Loucy (cell line): ENCODE results near the gene PDCD4.

Source experiments
- H2AFZ ChIP-seq: fragments of 200-600 bp; sonication (generic); 2 replicates; pipeline ENCODE4 v1.6.0; 2016; ENCODE audit warnings: antibody characterized with exemption, mild to moderate bottlenecking, low read length, moderate library complexity
- H3F3A ChIP-seq: fragments of 200-600 bp; 2 replicates; pipeline ENCODE4 v1.6.0; 2016; ENCODE audit warnings: antibody characterized with exemption, low read depth, mild to moderate bottlenecking
- H3K27me3 ChIP-seq: fragments of 200-600 bp; sonication (generic); 2 replicates; pipeline ENCODE4 v1.6.1; 2014; ENCODE audit warnings: low read length, mild to moderate bottlenecking; ENCODE audit not compliant: insufficient read depth, poor library complexity, severe bottlenecking
- H3K36me3 ChIP-seq: fragments of 200-600 bp; sonication (generic); 2 replicates; pipeline ENCODE4 v1.6.1; 2016; ENCODE audit warnings: low read length; ENCODE audit not compliant: insufficient read depth
- H3K4me1 ChIP-seq: fragments of 200-600 bp; sonication (generic); 2 replicates; pipeline ENCODE4 v1.5.1; 2014; ENCODE audit warnings: low read length, mild to moderate bottlenecking; ENCODE audit not compliant: insufficient read depth, poor library complexity, severe bottlenecking
- H3K4me2 ChIP-seq: fragments of 200-600 bp; sonication (generic); 2 replicates; pipeline ENCODE4 v1.6.0; 2014; ENCODE audit warnings: antibody characterized with exemption, low read length, low read depth, mild to moderate bottlenecking; ENCODE audit not compliant: poor library complexity, severe bottlenecking
- H3K4me3 ChIP-seq: fragments of 200-600 bp; sonication (generic); 2 replicates; pipeline ENCODE4 v1.5.1; 2014; ENCODE audit warnings: low read length, mild to moderate bottlenecking, mixed read lengths; ENCODE audit not compliant: poor library complexity, severe bottlenecking
- H3K79me2 ChIP-seq: fragments of 200-600 bp; sonication (generic); 2 replicates; pipeline ENCODE4 v1.6.1; 2014; ENCODE audit warnings: low read length; ENCODE audit not compliant: insufficient read depth
- H3K9ac ChIP-seq: fragments of 200-600 bp; sonication (generic); 2 replicates; pipeline ENCODE4 v1.6.0; 2014; ENCODE audit warnings: mild to moderate bottlenecking, low read depth, low read length, moderate library complexity; ENCODE audit not compliant: poor library complexity, severe bottlenecking
- H3K9me2 ChIP-seq: fragments of 200-600 bp; sonication (generic); replicated peaks from 2 replicates; pipeline ENCODE4 v1.6.1; 2016; ENCODE audit warnings: low read depth, low read length, mixed read lengths
- H3K9me3 ChIP-seq: fragments of 200-600 bp; sonication (generic); 2 replicates; pipeline ENCODE4 v1.6.1; 2014; ENCODE audit warnings: mild to moderate bottlenecking, antibody characterized with exemption, low read length, low read depth; ENCODE audit not compliant: insufficient read depth
- H4K20me1 ChIP-seq: fragments of 200-600 bp; sonication (generic); 2 replicates; pipeline ENCODE4 v1.6.0; 2014; ENCODE audit warnings: antibody characterized with exemption, low read length, mild to moderate bottlenecking; ENCODE audit not compliant: insufficient read depth, poor library complexity, severe bottlenecking
- EZH2phosphoT487 ChIP-seq: fragments of 200-600 bp; IDR thresholded peaks from 2 replicates; pipeline ENCODE4 v1.6.1; 2018; ENCODE audit warnings: antibody characterized with exemption, mild to moderate bottlenecking, moderate library complexity, borderline replicate concordance
- TF ChIP-seq, protein P1 (sequence below): fragments of 200-600 bp; sonication (generic); conservative IDR thresholded peaks from 2 replicates; pipeline ENCODE4 v1.5.1; 2014; ENCODE audit warnings: mild to moderate bottlenecking, antibody characterized with exemption, low read length

Gene PDCD4

GRCh38 chr10:110872145-110872983, 636 bp downstream of the PDCD4 start:
- Histone ChIP-seq H3K9me2 (no peaks in the 10 kb centered on the region), H3K79me2 (peaks cover 76% of the 10 kb centered on the region), H4K20me1 (peaks cover 39% of the 10 kb centered on the region), H3F3A (peaks cover 3% of the 10 kb centered on the region; the same call in 1 of the 2 replicates), H3K4me1 (peaks cover 79% of the 10 kb centered on the region), H3K27me3 (no peaks in the 10 kb centered on the region), H3K9me3 (no peaks in the 10 kb centered on the region), H3K9ac (peak overlapping the region; percentile 90), H3K4me3 (peak overlapping the region; percentile 93), H3K4me2 (peak overlapping the region; percentile 99), H2AFZ (peak overlapping the region; percentile 85), H3K36me3 (no peaks in the 10 kb centered on the region; the same call in 1 of the 2 replicates)
- TF ChIP-seq EZH2phosphoT487 = no peak
- TF ChIP-seq, protein P1, sequence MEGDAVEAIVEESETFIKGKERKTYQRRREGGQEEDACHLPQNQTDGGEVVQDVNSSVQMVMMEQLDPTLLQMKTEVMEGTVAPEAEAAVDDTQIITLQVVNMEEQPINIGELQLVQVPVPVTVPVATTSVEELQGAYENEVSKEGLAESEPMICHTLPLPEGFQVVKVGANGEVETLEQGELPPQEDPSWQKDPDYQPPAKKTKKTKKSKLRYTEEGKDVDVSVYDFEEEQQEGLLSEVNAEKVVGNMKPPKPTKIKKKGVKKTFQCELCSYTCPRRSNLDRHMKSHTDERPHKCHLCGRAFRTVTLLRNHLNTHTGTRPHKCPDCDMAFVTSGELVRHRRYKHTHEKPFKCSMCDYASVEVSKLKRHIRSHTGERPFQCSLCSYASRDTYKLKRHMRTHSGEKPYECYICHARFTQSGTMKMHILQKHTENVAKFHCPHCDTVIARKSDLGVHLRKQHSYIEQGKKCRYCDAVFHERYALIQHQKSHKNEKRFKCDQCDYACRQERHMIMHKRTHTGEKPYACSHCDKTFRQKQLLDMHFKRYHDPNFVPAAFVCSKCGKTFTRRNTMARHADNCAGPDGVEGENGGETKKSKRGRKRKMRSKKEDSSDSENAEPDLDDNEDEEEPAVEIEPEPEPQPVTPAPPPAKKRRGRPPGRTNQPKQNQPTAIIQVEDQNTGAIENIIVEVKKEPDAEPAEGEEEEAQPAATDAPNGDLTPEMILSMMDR = peak; percentile 26; the same call in 1 of the 2 replicates

- peak overlapping the region; percentile 99 for H3K4me2 ChIP-seq
- no peaks in the 10 kb centered on the region for H3K27me3 ChIP-seq
- TF ChIP-seq, protein P1 = no peak
- TF ChIP-seq EZH2phosphoT487 = no peak
- no peaks in the 10 kb centered on the region for H3K9me2 ChIP-seq
- peaks cover 84% of the 10 kb centered on the region for H3K79me2 ChIP-seq
- no peaks in the 10 kb centered on the region for H3K9me3 ChIP-seq
- peaks cover 9% of the 10 kb centered on the region; the same call in 1 of the 2 replicates for H3K36me3 ChIP-seq
- peaks cover 48% of the 10 kb centered on the region for H4K20me1 ChIP-seq
- peak overlapping the region; percentile 85; the same call in 1 of the 2 replicates for H2AFZ ChIP-seq
- peak overlapping the region; percentile 90 for H3K9ac ChIP-seq
- H3K4me1 ChIP-seq = peaks cover 78% of the 10 kb centered on the region
- H3F3A ChIP-seq = peaks cover 3% of the 10 kb centered on the region; the same call in 1 of the 2 replicates
- H3K4me3 ChIP-seq = peak overlapping the region; percentile 93
These were observed 1.5 kb downstream of the PDCD4 start for GRCh38 chr10:110872984-110873923.

DNA sequence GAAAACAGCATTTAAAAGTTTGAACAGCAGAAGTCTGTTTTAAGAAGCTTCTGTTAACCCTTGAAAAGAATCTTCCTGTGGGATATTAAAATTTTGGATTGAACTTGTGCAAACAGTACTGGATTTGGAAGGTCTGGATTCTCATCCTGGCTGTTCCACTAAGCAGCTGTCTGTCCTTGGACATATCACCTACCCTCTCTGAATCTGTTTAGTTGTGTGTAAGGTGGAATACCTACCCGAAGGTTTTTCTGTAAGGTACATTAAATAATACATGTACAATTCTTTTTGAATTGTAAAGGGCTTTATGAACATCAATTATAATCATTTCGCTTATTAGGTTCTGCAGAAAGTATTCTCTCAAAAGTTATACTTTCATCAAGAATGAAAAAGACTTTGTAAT, 2.2 kb downstream of the PDCD4 start:
- Histone ChIP-seq H3K4me2 (peak overlapping the region; percentile 99), H3F3A (peaks cover 3% of the 10 kb centered on the region; the same call in 1 of the 2 replicates), H3K36me3 (peaks cover 15% of the 10 kb centered on the region; the same call in 1 of the 2 replicates), H3K27me3 (no peaks in the 10 kb centered on the region), H3K79me2 (peaks cover 91% of the 10 kb centered on the region), H4K20me1 (peaks cover 54% of the 10 kb centered on the region), H2AFZ (no peak overlapping the region), H3K4me3 (peak overlapping the region; percentile 93), H3K4me1 (peaks cover 76% of the 10 kb centered on the region), H3K9me3 (no peaks in the 10 kb centered on the region), H3K9me2 (no peaks in the 10 kb centered on the region), H3K9ac (peak overlapping the region; percentile 90)
- TF ChIP-seq EZH2phosphoT487 = no peak
- TF ChIP-seq, protein P1 = no peak
